Measurements from ENCODE around the gene SERGEF. TPM values are rescaled to one million over a fixed set of nuclear protein-coding genes. Genes with fewer than 3 reads are reported as not detected.
A peak's percentile ranks its signal among the peaks of the same experiment; 100 is the strongest.

Gene SERGEF
- total and polyA plus RNA-seq, 4 donors, result 20.2 to 85.0 (median 26.9) TPM

DNA sequence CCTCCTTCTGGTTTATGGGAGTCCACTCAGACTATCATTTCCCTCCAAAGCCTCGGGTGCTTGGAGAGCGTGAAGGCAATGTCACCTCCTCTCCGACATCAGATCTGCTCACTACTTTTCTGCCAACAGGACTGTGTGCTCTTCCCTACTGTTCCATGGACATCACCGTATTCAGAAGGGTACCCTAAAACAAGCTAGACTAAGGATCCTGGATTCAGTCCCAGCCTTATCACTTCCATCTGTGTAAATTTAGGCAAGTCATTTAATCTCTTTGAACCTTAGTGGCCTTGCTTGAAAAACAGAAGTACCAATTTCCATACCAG is 200.0 kb downstream of the SERGEF start:
- 82 to 86% methylated on average over 4 of the region's 4 CpGs for whole genome bisulfite sequencing, 2 donors
- Histone ChIP-seq H3K27ac (ENCODE audit: low read depth in 1 of 2, low read length in 1 of 2) (no peak overlapping the region), H3K4me1 (ENCODE audit: control insufficient read depth in 5 of 5, insufficient read depth in 5 of 5, low read length in 5 of 5) (peaks cover 1 to 23% (median 7%) of the 10 kb centered on the region in 5 donors), H3K9ac (ENCODE audit: insufficient read depth in 1 of 2, low read length in 2 of 2) (no peak overlapping the region), H3K27me3 (ENCODE audit: control insufficient read depth in 3 of 3, insufficient read depth in 3 of 3, low read length in 2 of 3) (no peaks in the 10 kb centered on the region), H3K36me3 (ENCODE audit: control insufficient read depth in 4 of 4, insufficient read depth in 4 of 4, low read length in 4 of 4) (no peaks in the 10 kb centered on the region), H3K9me3 (ENCODE audit: control insufficient read depth in 4 of 4, insufficient read depth in 3 of 4, low read length in 3 of 4) (peaks cover 0 to 2% (median 0%) of the 10 kb centered on the region in 4 donors), H3K4me3 (no peak overlapping the region)
- no peak for DNase-seq
- ATAC-seq (ENCODE audit: insufficient read depth, low FRiP score), result no peak
- TF ChIP-seq, protein P1, sequence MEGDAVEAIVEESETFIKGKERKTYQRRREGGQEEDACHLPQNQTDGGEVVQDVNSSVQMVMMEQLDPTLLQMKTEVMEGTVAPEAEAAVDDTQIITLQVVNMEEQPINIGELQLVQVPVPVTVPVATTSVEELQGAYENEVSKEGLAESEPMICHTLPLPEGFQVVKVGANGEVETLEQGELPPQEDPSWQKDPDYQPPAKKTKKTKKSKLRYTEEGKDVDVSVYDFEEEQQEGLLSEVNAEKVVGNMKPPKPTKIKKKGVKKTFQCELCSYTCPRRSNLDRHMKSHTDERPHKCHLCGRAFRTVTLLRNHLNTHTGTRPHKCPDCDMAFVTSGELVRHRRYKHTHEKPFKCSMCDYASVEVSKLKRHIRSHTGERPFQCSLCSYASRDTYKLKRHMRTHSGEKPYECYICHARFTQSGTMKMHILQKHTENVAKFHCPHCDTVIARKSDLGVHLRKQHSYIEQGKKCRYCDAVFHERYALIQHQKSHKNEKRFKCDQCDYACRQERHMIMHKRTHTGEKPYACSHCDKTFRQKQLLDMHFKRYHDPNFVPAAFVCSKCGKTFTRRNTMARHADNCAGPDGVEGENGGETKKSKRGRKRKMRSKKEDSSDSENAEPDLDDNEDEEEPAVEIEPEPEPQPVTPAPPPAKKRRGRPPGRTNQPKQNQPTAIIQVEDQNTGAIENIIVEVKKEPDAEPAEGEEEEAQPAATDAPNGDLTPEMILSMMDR (IDR thresholded peaks at IDR 0.05; ENCODE audit: control extremely low read depth, extremely low read depth), result no peak

DNA sequence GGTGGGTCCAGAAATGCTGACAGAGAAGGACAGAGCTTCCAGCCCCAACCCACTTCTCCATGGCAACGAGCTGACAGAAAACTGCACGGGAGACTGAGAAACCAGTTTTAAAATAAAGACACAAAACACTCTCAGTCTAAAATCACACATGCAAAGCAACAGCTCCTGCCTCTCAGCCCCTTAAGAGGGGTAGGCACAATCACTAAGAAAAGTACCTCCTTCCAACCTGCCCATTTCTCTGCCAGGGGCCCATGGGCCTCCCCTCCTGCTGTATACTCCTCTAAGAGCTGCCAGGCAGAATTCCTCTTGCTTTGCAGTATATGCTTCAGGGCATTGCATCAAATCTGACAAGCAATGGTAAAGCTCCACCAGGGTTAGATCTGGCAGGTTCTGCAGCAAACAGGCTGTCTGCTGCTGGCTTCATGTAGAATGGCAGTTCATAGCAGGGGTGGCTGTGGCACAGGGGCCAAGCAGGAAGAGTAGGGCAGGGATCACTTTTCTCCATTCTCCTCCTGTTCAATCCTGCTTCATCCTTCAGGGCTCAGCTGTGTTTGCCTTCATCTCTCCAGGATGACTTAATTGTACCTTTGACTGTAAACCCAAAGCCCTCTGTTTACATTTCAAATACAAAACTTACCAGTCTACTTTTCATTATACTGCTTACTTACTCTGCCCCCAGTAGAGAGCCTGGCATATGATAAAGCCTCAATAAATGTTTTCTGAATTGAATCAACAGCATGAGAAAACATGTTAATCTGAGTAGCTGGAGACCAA is 200.6 kb downstream of the SERGEF start:
- peaks cover 1 to 23% (median 7%) of the 10 kb centered on the region in 5 donors for H3K4me1 ChIP-seq (ENCODE audit: control insufficient read depth in 5 of 5, insufficient read depth in 5 of 5, low read length in 5 of 5)
- ATAC-seq (ENCODE audit: insufficient read depth, low FRiP score), result no peak
- H3K9me3 ChIP-seq (ENCODE audit: control insufficient read depth in 4 of 4, insufficient read depth in 3 of 4, low read length in 3 of 4), result peaks cover 0 to 2% (median 0%) of the 10 kb centered on the region in 4 donors
- TF ChIP-seq, protein P1 (IDR thresholded peaks at IDR 0.05; ENCODE audit: control extremely low read depth, extremely low read depth), result no peak
- 58 to 69% methylated on average over 2 of the region's 2 CpGs for WGBS, 2 donors
- DNase-seq, result peak; percentile 18 to 51 (median 31)
- H3K9ac ChIP-seq (ENCODE audit: insufficient read depth in 1 of 2, low read length in 2 of 2), result no peak overlapping the region
- no peak overlapping the region for H3K4me3 ChIP-seq
- H3K27me3 ChIP-seq (ENCODE audit: control insufficient read depth in 3 of 3, insufficient read depth in 3 of 3, low read length in 2 of 3), result no peaks in the 10 kb centered on the region
- no peak overlapping the region for H3K27ac ChIP-seq (ENCODE audit: low read depth in 1 of 2, low read length in 1 of 2)
- H3K36me3 ChIP-seq (ENCODE audit: control insufficient read depth in 4 of 4, insufficient read depth in 4 of 4, low read length in 4 of 4), result no peaks in the 10 kb centered on the region

DNA sequence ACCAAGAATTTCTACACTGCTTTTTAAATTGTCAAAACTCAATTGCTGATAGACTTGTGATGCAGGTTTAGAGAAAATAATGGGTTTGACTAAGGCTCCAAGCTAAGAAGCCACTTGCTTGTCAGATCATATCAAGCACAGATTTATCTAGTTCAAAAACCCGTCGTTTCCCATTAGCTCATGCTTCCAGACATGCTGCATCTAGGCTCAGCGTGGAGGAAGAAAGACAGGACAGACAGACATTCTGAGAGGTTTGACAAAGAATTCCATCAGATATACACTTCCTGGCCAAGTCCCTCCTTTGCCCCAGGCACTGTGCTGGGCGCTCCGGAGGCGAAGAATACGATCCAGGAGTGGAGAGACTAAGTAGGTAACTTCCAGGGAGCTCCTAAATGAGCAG is 201.5 kb downstream of the SERGEF start:
- TF ChIP-seq, protein P1 (IDR thresholded peaks at IDR 0.05; ENCODE audit: control extremely low read depth, extremely low read depth), result no peak
- no peak overlapping the region for H3K27ac ChIP-seq (ENCODE audit: low read depth in 1 of 2, low read length in 1 of 2)
- no peak for ATAC-seq (ENCODE audit: insufficient read depth, low FRiP score)
- H3K9me3 ChIP-seq (ENCODE audit: control insufficient read depth in 4 of 4, insufficient read depth in 3 of 4, low read length in 3 of 4), result peaks cover 0 to 2% (median 0%) of the 10 kb centered on the region in 4 donors
- H3K9ac ChIP-seq (ENCODE audit: insufficient read depth in 1 of 2, low read length in 2 of 2), result no peak overlapping the region
- no peak for DNase-seq
- H3K4me3 ChIP-seq, result no peak overlapping the region
- H3K4me1 ChIP-seq (ENCODE audit: control insufficient read depth in 5 of 5, insufficient read depth in 5 of 5, low read length in 5 of 5), result peaks cover 1 to 18% (median 7%) of the 10 kb centered on the region in 5 donors
- WGBS, 2 donors, result 90 to 92% methylated on average over 7 of the region's 7 CpGs
- no peaks in the 10 kb centered on the region for H3K27me3 ChIP-seq (ENCODE audit: control insufficient read depth in 3 of 3, insufficient read depth in 3 of 3, low read length in 2 of 3)
- H3K36me3 ChIP-seq (ENCODE audit: control insufficient read depth in 4 of 4, insufficient read depth in 4 of 4, low read length in 4 of 4), result no peaks in the 10 kb centered on the region

All from lung (tissue), 12 donors.